Caco-2 (cell line): ENCODE measurements around the gene C2orf15. TPM values are rescaled to one million over a fixed set of nuclear protein-coding genes. Genes with fewer than 3 reads are reported as not detected.

Source experiments
- BruUV-seq: library from RNA; stranded (reverse); fragments of 400-500 nt; replicated peaks from 2 replicates; lab custom pipeline; 2021; lab: Mats Ljungman, UMichigan
- CTCF ChIA-PET: fragments of 300-600 bp; sonication (Branson Sonifier 250); formaldehyde crosslinking; loops from one replicate; lab custom pipeline; 2022; ENCODE audit warnings: antibody characterized with exemption; lab: Charles Lee
- POLR2A ChIA-PET: fragments of 300-600 bp; sonication (Branson Sonifier 250); formaldehyde crosslinking; loops from one replicate; lab custom pipeline; 2022; ENCODE audit warnings: antibody characterized with exemption; lab: Charles Lee
- DNase-seq, 2 experiments: peaks; one replicate each; pipeline versions ENCODE4 v3.0.0 to v3.0.0-alpha.2; 2020 to 2022
- H3K27me3 ChIP-seq: replicated peaks from 2 replicates; pipeline ENCODE4 v1.6.0; 2011; ENCODE audit warnings: low read length; ENCODE audit not compliant: control insufficient read depth, insufficient read depth
- H3K36me3 ChIP-seq: 2 replicates; pipeline ENCODE4 v1.5.1; 2011; ENCODE audit warnings: low read length; ENCODE audit not compliant: control insufficient read depth, insufficient read depth
- H3K4me1 ChIP-seq: fragments of 250-450 bp; sonication (Bioruptor Pico); 2 replicates; pipeline ENCODE4 v1.5.1; 2020; ENCODE audit warnings: mild to moderate bottlenecking
- H3K4me3 ChIP-seq: 2 replicates; pipeline ENCODE4 v1.5.1; 2011; ENCODE audit warnings: low read depth, mild to moderate bottlenecking, control low read depth, low read length
- H3K9me3 ChIP-seq: fragments of 250-450 bp; sonication (Bioruptor Pico); 2 replicates; pipeline ENCODE4 v1.5.1; 2020; ENCODE audit warnings: mild to moderate bottlenecking, moderate library complexity
- H3K27ac Mint-ChIP-seq: one replicate; pipeline ENCODE4 v1.8.0; 2022; ENCODE audit warnings: mixed read lengths; ENCODE audit not compliant: unreplicated experiment
- H3K27me3 Mint-ChIP-seq: one replicate; pipeline ENCODE4 v1.8.0; 2022; ENCODE audit warnings: mixed read lengths; ENCODE audit not compliant: insufficient read depth, unreplicated experiment
- H3K36me3 Mint-ChIP-seq: one replicate; pipeline ENCODE4 v1.8.0; 2022; ENCODE audit warnings: mild to moderate bottlenecking, mixed read lengths; ENCODE audit not compliant: insufficient read depth, unreplicated experiment
- H3K4me1 Mint-ChIP-seq: one replicate; pipeline ENCODE4 v1.8.0; 2022; ENCODE audit warnings: low read depth, mixed read lengths; ENCODE audit not compliant: unreplicated experiment
- H3K4me3 Mint-ChIP-seq: one replicate; pipeline ENCODE4 v1.8.0; 2022; ENCODE audit warnings: mild to moderate bottlenecking, moderate library complexity, mixed read lengths; ENCODE audit not compliant: unreplicated experiment
- H3K9me3 Mint-ChIP-seq: one replicate; pipeline ENCODE4 v1.8.0; 2022; ENCODE audit warnings: mixed read lengths; ENCODE audit not compliant: unreplicated experiment
- CTCF ChIP-seq, 2 experiments: fragments of 200-600 bp in 1 of 2; IDR thresholded peaks; 1 replicate in 1 of 2; 2 replicates in 1 of 2; pipeline versions ENCODE4 v1.5.1 to v1.8.0; 2011 to 2022; ENCODE audit warnings: antibody characterized with exemption in 1 of 2, control low read depth in 1 of 2, inconsistent platforms in 1 of 2, low read depth in 1 of 2, low read length in 1 of 2, mild to moderate bottlenecking in 1 of 2, moderate library complexity in 1 of 2; ENCODE audit not compliant: insufficient read depth in 1 of 2, severe bottlenecking in 1 of 2, unreplicated experiment in 1 of 2
- intact Hi-C: fragments of 100-400 bp; cut with micrococcal nuclease; formaldehyde crosslinking; loops from one replicate; pipeline ENCODE4 v1.10.0; 2022; ENCODE audit not compliant: unreplicated experiment
- total RNA-seq: library from RNA; stranded (reverse); gene quantifications from 2 replicates; pipeline ENCODE4 v1.2.3, GENCODE V29; 2022

The C2orf15 gene
- total RNA-seq, 1 experiment from 2014 or later = 11.3 TPM

DNA sequence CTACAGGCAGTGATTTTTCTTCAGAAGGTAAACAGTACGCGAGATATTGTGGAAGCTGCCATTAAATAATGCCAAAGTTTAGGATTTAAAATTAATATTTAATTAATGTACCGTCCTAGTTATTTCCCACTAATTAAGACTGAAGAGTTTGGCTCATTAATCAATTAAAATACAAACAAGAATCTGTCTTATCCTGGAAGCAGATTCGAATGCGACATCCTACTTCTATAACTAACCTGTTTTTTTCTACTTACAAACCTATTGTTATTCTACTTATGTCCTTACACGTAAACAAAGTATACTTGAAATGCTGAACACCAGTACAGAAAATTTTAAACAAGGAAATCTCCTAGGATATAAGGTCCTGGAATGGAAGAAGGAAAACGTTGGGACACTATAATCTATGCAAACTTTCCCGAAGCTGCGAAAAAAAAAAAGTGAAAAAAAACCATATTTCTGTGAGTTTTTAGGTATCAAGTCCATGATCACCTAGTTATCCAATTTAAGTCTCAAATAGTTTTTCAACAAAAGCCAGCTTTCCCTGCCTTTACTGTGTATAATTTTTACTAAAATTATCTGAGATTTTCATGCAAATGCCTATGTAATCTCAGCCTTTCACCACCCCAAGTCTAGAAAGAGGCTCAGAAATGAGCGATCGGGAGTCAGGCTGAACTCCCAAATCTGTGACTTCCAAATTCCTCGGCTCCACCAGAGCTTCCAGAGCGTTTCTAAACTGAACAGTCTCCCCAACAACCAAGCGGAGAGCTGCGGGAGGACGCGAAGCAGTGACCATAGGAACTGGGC is 1.2 kb upstream of the C2orf15 start:
- Histone ChIP-seq H3K4me3 (peak overlapping the region; percentile 75), H3K36me3 (peaks cover 2% of the 10 kb centered on the region; the same call in 1 of the 2 replicates), H3K4me1 (peaks cover 12% of the 10 kb centered on the region), H3K9me3 (no peaks in the 10 kb centered on the region), H3K27me3 (no peaks in the 10 kb centered on the region)
- BruUV-seq = TSS peak; percentile 39
- DNase-seq = no peak
- H3K9me3 Mint-ChIP-seq = no peaks in the 10 kb centered on the region
- H3K27ac Mint-ChIP-seq = peak overlapping the region; percentile 94
- peaks cover 14% of the 10 kb centered on the region for H3K36me3 Mint-ChIP-seq
- H3K4me3 Mint-ChIP-seq = peak overlapping the region; percentile 98
- intact Hi-C loops = loop anchor here (2.0 to 5.0 kb wide), 3 partner anchors 39 to 347 kb away; partner anchors contain the start of genes EIF5B and TXNDC9
- no peaks in the 10 kb centered on the region for H3K27me3 Mint-ChIP-seq
- H3K4me1 Mint-ChIP-seq = peaks cover 20% of the 10 kb centered on the region
- no peak for TF ChIP-seq CTCF (IDR thresholded peaks at IDR 0.05; ENCODE audit: insufficient read depth in 1 of 2, low read depth in 1 of 2, low read length in 1 of 2, severe bottlenecking in 1 of 2, unreplicated experiment in 1 of 2)
- ChIA-PET CTCF (interaction anchor here (0.8 to 2.3 kb wide), 5 partner anchors 15 to 198 kb away, joined by 3 to 13 read pairs (median 3); partner anchors contain the start of genes LIPT1, MITD1 and TSGA10), POLR2A (interaction anchor here (0.6 to 2.5 kb wide), 8 partner anchors 15 to 715 kb away, joined by 3 to 52 read pairs (median 3); partner anchors contain the start of genes EIF5B, LIPT1, MITD1 and MRPL30)

GRCh38 chr2:99140860-99141109 is 722 bp upstream of the C2orf15 start:
- no peaks in the 10 kb centered on the region for H3K9me3 ChIP-seq
- ChIA-PET POLR2A (interaction anchor here (0.5 to 2.5 kb wide), 9 partner anchors 14 to 716 kb away, joined by 3 to 52 read pairs (median 3); partner anchors contain the start of genes EIF5B, LIPT1, MITD1 and MRPL30), CTCF (interaction anchor here (0.8 to 2.3 kb wide), 5 partner anchors 14 to 197 kb away, joined by 3 to 13 read pairs (median 3); partner anchors contain the start of genes LIPT1, MITD1 and TSGA10)
- H3K4me1 ChIP-seq = peaks cover 12% of the 10 kb centered on the region
- peaks cover 20% of the 10 kb centered on the region for H3K4me1 Mint-ChIP-seq
- H3K9me3 Mint-ChIP-seq = no peaks in the 10 kb centered on the region
- H3K27me3 ChIP-seq = no peaks in the 10 kb centered on the region
- peaks cover 2% of the 10 kb centered on the region; the same call in 1 of the 2 replicates for H3K36me3 ChIP-seq
- BruUV-seq = no TSS peak
- H3K4me3 Mint-ChIP-seq = peak overlapping the region; percentile 98
- H3K4me3 ChIP-seq = peak overlapping the region; percentile 75
- H3K36me3 Mint-ChIP-seq = peaks cover 14% of the 10 kb centered on the region
- TF ChIP-seq CTCF (IDR thresholded peaks at IDR 0.05; ENCODE audit: insufficient read depth in 1 of 2, low read depth in 1 of 2, low read length in 1 of 2, severe bottlenecking in 1 of 2, unreplicated experiment in 1 of 2) = no peak
- DNase-seq = no peak
- intact Hi-C loops = loop anchor here (1.0 to 5.0 kb wide), 5 partner anchors 14 to 347 kb away; partner anchors contain the start of genes EIF5B, LIPT1, MITD1 and MRPL30
- peak overlapping the region; percentile 94 for H3K27ac Mint-ChIP-seq
- H3K27me3 Mint-ChIP-seq = no peaks in the 10 kb centered on the region

GRCh38 chr2:99150706-99151105 is 9.2 kb downstream of the C2orf15 start:
- BruUV-seq = no TSS peak
- H3K27ac Mint-ChIP-seq = no peak overlapping the region
- Histone ChIP-seq H3K4me1 (no peaks in the 10 kb centered on the region), H3K27me3 (no peaks in the 10 kb centered on the region), H3K4me3 (no peak overlapping the region), H3K36me3 (no peaks in the 10 kb centered on the region), H3K9me3 (no peaks in the 10 kb centered on the region)
- DNase-seq = no peak
- ChIA-PET CTCF (no interaction called here), POLR2A (no interaction called here)
- H3K36me3 Mint-ChIP-seq = peaks cover 14% of the 10 kb centered on the region
- H3K27me3 Mint-ChIP-seq = no peaks in the 10 kb centered on the region
- TF ChIP-seq CTCF (IDR thresholded peaks at IDR 0.05; ENCODE audit: insufficient read depth in 1 of 2, low read depth in 1 of 2, low read length in 1 of 2, severe bottlenecking in 1 of 2, unreplicated experiment in 1 of 2) = no peak
- no peak overlapping the region for H3K4me3 Mint-ChIP-seq
- no peaks in the 10 kb centered on the region for H3K4me1 Mint-ChIP-seq
- no peaks in the 10 kb centered on the region for H3K9me3 Mint-ChIP-seq
- intact Hi-C loops = no loop called here
